ENCODE measurements around the gene SCARB1.

The SCARB1 gene

DNA sequence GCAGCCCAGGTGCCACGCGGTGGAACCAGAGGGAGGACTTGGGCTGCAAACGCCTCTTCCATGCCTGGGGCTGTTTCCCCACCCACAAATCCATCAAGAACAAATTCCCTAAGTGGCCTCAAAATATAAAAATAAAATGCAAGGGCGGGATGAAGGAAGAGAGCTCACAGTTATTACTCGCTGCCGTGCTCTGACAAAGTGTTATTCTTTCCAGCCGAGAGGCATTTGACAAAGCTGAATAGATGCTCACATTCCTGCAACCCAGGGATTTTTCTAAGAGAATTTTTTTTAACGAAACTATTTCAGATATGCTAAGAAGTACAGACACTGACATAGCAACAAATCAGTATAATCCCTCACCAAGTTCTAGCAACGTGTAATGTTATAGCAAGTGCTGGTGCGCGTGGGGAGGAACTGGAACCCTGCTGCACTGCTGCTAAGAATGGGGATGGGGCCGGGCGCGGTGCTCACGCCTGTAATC, 70.7 kb downstream of the SCARB1 start:
- no peak for DNase-seq

DNA sequence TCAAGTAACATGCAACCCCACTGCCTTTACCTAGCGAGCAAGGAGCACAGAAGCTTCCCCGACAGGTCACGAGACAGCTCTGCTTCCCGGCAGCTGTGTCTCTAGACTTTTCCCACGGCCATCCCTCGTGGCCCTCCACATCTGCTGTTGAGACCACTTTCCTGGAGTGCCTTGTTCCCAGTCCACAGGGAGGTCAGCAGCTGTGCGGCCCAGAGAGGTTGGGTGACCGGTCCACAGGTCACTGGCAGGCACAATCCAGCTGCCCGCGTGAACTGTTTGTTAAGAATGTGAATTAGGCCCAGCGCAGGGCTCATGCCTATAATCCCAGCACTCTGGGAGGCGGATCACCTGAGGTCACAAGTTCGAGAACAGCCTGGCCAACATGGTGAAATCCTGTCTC, 71.5 kb downstream of the SCARB1 start:
- no peak for DNase-seq

DNA sequence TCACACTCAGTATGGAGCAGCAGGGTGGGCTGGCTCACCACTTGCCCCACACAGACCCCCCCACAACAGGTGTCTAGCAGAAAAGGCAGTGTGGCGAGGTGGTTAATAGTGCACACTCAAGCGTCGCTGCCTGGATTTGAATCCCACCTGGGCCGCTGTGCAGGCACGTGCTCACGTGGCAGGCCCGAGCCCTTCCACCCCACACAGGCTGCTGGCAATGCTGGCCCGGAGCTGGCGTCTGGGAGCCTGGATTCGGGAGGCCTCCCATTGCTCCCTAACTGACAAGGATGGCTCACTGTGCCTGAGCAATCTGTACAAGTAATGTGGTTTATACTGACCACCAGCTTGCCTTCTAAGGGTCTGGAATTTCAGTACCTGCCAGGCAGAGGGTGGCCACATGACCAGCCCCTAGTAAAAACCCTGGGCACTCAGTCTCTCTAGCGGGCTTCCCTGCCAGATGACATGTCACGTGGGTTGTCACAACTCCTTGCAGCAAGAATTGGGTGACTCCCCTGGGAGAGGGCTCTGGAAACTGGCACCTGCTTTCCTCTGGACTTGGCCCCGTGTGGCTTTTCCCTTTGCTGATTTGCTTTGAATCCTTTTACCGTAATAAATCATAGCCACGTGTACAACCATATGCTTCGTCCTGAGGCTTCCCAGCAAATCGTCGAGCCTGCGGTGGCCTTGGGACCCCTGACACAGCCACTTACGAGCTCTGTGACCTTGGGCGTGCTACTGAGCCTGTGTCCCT, 72.8 kb downstream of the SCARB1 start:
- no peak for DNase-seq

DNA sequence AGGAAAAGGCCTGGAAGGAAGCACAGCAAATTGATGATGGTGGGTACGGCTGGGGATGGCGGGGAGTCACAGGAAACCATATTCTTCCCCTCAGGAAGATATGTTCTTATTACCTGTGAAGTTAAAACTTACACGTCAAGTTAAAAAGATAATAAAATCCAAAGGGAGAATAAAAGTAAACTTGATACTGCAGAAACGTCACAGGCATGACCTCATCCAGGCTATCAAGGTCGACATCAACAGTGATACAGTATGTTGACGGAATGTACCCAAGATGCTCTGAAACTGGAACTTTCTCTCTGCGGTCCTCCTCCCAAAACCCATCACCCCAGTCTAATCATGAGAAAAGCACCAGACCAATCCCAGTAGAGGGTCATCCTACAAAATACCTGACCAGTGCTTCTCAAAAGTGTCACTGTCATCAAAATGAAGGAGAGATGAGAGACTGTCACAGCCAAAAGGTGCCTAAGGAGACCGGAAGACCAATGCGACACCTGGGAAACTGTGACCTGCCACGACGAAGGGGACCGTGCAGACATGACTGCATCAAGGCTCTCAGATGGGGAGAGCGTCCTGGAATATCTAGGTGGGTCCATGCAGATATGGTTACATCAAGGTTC, 74.6 kb downstream of the SCARB1 start:
- no peak for DNase-seq

DNA sequence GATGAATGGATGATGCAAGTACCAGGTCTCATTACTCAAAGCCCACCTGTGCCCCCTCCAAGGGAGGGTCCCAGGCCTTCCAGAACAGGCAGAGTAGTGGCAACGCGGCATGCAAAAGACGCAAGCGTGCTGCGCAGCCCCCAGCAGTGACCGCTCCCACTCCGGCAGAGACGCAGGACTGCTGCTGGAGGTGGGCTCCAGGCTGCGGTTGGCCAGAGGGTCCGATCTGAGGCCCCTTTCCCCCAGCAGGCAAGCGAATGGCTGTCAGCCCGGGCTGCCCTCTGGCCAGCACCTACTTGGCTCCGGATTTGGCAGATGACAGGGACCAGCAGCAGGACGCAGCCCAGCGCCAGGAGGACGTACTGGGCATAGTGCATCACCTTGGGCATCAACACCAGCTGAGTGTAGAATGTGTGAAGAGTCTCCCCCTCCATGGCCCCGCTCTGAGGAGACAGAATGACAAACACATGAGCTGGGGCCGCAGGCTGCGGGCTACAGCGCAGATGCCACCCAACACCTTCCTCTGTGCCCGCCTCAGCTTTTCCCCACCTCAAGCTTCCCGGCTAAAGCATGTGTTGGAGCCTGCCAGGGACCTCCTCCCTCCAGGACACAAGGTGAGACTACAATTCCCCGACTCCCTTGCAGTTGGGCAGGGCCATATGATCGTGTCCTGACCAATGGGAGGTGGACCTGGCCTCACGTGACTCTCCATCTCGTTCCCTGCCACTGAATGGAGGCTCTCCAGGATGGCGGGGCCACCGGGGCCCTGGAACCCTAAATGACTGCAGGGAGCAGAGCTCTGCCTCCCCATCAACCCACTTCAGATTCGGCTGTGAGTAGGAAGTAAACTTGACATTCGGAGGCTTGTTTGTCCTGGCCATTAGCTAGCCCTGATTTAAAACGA, 77.4 kb downstream of the SCARB1 start:
- DNase-seq: no peak

DNA sequence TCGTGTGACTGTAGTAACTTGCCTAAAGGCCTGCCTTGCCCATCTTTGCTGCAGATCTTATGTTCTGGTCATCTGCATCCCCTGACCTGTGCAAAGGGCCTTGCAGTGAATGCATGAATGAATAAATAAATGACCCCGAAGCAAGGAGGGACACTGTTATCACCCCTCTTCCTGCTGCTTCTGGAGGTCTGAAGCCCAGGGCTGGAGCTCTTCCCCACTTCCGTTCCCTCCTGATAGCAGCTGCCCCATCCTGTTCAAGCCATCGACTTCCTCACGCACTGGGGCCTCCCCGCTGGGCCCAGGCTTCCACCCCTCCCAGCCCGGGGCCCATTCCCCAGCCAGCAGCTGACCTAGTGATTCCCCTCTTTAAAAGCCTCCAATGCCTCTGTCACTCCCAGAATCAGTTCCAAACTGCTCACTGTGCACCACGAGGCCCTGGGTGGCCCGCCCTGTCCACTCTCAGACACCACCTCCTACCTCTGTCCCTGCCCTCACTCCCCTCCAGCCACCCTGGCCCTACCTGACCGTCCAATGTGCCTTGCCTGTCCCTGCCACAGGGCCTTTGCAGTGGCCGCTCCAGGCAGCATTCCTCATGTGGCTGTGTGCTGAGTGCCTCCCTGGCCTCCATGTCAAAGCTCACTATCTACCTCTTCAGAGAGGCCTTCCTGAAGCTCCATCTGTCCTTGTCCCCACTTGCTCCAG, 78.6 kb downstream of the SCARB1 start:
- no peak for DNase-seq

GRCh38 chr12:124783087-124783486, 80.6 kb downstream of the SCARB1 start:
- DNase-seq: no peak

DNA sequence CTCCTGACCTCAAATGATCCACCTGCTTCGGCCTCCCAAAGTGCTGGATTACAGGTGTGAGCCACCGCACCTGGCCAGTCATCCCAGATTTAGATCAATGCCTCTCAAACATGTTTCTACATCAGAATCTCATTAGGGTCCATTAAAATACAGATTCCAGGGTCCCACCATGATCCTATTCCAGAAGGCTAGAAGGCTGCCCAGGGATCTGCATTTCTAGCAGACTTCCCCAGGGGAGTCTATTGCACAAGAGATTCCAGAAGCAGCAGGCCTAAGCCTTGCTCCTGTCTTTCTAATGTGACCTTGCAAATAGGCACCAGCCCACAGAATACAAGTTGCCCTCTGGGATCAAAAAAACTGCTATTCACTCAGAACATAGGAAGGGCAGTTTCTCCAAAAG, 81.5 kb downstream of the SCARB1 start:
- no peak for DNase-seq

GRCh38 chr12:124780752-124781685, 82.6 kb downstream of the SCARB1 start:
- DNase-seq: no peak

DNA sequence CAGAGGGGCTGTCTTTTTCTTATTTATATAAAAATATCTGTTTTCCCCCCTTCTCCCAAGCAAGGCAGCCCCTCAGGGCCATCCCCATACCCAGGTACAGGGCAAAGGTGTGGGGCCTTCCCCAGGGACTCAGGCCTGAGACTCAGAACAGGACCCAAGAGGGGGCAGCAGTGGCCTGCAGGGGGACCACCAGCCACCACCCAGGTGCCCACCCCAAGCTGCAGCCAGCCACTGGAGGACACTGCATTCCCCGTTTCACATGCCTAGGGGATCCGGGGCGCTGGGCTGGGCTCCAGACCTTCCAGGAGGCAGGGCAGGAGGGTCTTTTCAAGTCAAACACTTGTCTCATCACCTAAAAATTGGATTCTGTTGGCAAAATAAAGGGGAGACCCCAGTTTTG, 83.3 kb downstream of the SCARB1 start:
- no peak for DNase-seq

DNA sequence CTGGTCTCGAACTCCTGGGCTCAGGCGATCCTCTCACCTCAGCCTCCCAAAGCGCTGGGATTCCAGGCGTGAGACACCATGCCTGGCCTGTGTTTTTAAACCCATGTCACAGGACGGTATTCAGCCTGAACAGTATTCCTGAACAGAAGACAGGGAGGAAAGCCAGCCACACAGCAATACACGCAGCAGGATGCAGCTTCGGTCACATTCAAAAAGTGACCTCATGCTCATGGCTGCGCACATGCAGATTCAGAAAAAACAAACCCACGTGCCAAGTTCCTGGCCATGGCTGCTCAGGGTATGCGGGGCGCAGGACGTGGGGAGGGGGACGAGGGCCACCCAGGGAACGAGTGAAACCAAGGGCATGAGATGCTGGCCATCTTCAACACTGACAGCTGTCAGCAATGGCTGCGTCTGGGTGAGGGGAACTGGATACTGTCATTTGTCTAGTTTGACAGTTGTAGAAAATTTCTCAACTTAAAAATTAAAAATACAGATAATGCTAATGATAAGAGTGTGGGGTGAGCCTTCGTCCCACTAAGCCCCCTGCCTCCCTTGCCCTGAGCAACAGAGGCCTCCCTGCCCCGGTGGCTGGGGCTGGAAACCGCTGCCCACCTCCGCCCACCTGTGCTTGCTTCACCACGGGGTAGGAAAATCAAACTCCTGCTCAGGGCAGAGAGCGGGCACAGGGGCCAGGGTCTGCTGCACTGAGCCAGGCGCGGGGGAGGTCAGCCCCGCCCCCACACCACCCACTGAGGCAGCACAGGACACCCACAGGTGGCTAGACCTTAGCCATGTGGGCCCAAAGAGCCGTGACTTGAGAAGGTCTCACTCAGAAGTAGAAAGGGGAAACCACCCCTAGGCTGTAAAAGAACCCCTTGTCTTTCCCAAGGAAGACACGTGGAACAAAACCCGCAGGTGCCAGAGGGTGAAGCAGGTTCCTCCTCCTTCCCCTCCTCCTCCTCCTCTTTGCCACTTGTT, 84.2 kb downstream of the SCARB1 start:
- no peak for DNase-seq

DNA sequence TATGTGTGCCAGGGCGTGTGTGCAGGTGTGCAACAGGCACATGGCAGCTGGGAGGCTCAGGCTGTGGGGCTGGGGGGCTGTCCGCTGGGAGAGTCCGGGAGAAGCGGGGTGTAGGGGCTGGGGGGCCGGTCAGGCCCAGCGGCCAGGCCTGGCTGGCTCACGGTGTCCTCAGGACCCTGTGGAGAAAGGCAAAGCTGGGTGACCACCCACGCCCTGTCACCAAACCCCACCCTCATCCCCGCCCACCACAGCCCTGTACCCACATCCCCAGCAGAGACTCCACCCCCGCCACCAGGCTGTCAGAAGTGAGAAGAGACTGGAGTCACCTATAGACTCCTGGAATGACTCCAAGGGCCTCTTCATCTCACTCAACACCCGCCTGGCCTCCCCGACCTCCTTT, 85.3 kb downstream of the SCARB1 start:
- DNase-seq: no peak

DNA sequence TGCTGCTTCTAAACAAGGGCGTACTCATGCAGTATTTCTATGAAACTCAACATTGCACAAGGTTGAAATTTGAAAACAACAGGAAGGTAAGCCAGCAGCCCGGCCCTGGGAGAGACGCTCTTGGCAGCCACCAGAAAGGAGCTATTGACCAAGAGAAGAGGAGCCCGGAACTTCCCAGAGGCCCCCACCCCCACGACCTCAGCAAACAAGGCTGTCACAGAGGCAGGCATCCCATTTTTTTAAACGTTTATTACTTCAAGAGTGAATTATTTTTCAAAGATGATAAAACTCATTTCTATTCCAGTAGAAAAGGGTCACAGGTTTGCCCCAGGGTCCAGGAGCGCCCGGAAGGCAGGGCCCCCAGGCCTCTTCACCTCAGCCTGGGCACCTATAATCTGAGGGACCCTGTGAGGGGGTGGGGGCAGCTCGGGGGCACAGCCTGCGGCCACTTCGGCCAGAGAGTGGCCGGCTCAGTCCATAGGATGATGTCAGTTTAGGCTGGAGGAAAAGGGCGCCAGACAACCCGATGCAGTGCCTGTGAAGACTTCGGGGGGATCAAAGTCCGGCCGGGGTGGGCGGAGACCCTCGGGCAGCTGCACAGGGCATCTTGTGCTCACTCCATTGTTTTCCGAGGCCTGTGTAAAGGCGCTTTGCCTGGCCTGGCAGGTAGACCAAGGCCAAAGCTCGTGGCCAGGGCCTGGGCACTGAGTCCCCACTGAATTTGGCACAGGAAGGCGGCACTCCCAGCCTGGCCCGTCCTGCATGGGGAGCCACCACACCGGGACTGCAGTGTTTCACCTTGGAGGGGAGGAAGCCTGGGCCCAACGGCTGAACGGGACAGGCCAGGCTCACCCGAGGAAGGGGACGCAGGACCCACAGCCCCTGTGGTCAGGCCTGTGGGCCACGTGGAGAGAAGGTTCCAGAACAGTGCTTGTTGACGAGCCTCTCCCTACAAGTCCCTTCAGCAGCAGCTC, 86.0 kb downstream of the SCARB1 start:
- no peak for DNase-seq

- no peak for DNase-seq
These were observed 87.5 kb downstream of the SCARB1 start for GRCh38 chr12:124776125-124776513.

GRCh38 chr12:124774462-124775167, 89.0 kb downstream of the SCARB1 start:
- no peak for DNase-seq

GRCh38 chr12:124774054-124774461, 89.6 kb downstream of the SCARB1 start:
- no peak for DNase-seq

GRCh38 chr12:124772289-124773170, 91.1 kb downstream of the SCARB1 start:
- DNase-seq: no peak

Measured in effector CD4-positive, alpha-beta T cell (primary cell).